GM18870 (cell line): ENCODE results near the gene RAPGEF1.

Experiments
- ATAC-seq: cut with Tn5 transposase; IDR thresholded peaks from one replicate; pipeline ENCODE4 v1.9.1; 2021; ENCODE audit warnings: moderate library complexity; ENCODE audit not compliant: unreplicated experiment

The RAPGEF1 gene

GRCh38 chr9:131628459-131629225 is 111.2 kb downstream of the RAPGEF1 start:
- no peak for ATAC-seq

- no peak for ATAC-seq
Measured at GRCh38 chr9:131627648-131628458, 112.0 kb downstream of the RAPGEF1 start.

- ATAC-seq = no peak
Measured at GRCh38 chr9:131627326-131627647, 112.6 kb downstream of the RAPGEF1 start.

- no peak for ATAC-seq
Measured at GRCh38 chr9:131625790-131626670, 113.8 kb downstream of the RAPGEF1 start.

GRCh38 chr9:131625508-131625787 is 114.4 kb downstream of the RAPGEF1 start:
- no peak for ATAC-seq

GRCh38 chr9:131624636-131625507 is 115.0 kb downstream of the RAPGEF1 start:
- ATAC-seq = no peak

- ATAC-seq = no peak
Measured at GRCh38 chr9:131623655-131624330, 116.1 kb downstream of the RAPGEF1 start.

- no peak for ATAC-seq
Measured at GRCh38 chr9:131622523-131622922, 117.4 kb downstream of the RAPGEF1 start.

GRCh38 chr9:131621551-131622358 is 118.1 kb downstream of the RAPGEF1 start:
- ATAC-seq = peak; percentile 40

GRCh38 chr9:131620764-131621520 is 118.9 kb downstream of the RAPGEF1 start:
- ATAC-seq = no peak

GRCh38 chr9:131619680-131620079 is 120.2 kb downstream of the RAPGEF1 start:
- ATAC-seq = no peak

- ATAC-seq = no peak
Measured at GRCh38 chr9:131618785-131619184, 121.1 kb downstream of the RAPGEF1 start.

GRCh38 chr9:131618071-131618479 is 121.8 kb downstream of the RAPGEF1 start:
- no peak for ATAC-seq

GRCh38 chr9:131617611-131618010 is 122.3 kb downstream of the RAPGEF1 start:
- ATAC-seq = no peak

GRCh38 chr9:131616983-131617604 is 122.8 kb downstream of the RAPGEF1 start:
- ATAC-seq = no peak

- no peak for ATAC-seq
Measured at GRCh38 chr9:131614340-131614915, 125.4 kb downstream of the RAPGEF1 start.

- no peak for ATAC-seq
Measured at GRCh38 chr9:131613921-131614320, 126.0 kb downstream of the RAPGEF1 start.

- ATAC-seq = no peak
Measured at GRCh38 chr9:131612851-131613250, 127.0 kb downstream of the RAPGEF1 start.
